Medulla oblongata (tissue), 1 donor: Measurements from ENCODE around the gene ANKS1B.
"Not testable (repeated sequence)": the region's sequence is repeated elsewhere in the genome, so short reads cannot be mapped to it uniquely, and the experiment has no call there.

Experiments used
- DNase-seq: peaks from one replicate; pipeline ENCODE4 v3.0.0-alpha.2; 2015; ENCODE audit errors: extremely low spot score

The ANKS1B gene

GRCh38 chr12:99383258-99383657 lies 601.5 kb downstream of the ANKS1B start:
- DNase-seq, result no peak

GRCh38 chr12:99381992-99382391 lies 602.7 kb downstream of the ANKS1B start:
- no peak for DNase-seq

- DNase-seq, result no peak
Measured at GRCh38 chr12:99380701-99381100, 604.0 kb downstream of the ANKS1B start.

GRCh38 chr12:99374023-99374422 lies 610.7 kb downstream of the ANKS1B start:
- DNase-seq, result no peak

GRCh38 chr12:99372257-99372920 lies 612.3 kb downstream of the ANKS1B start:
- no peak for DNase-seq

GRCh38 chr12:99370421-99371138 lies 614.2 kb downstream of the ANKS1B start:
- no peak for DNase-seq

GRCh38 chr12:99367181-99367580 lies 617.6 kb downstream of the ANKS1B start:
- no peak for DNase-seq

GRCh38 chr12:99352269-99352668 lies 632.5 kb downstream of the ANKS1B start:
- no peak for DNase-seq

GRCh38 chr12:99343960-99344359 lies 640.8 kb downstream of the ANKS1B start:
- DNase-seq, result no peak

GRCh38 chr12:99339663-99340062 lies 645.1 kb downstream of the ANKS1B start:
- DNase-seq, result no peak

- peak; percentile 15 for DNase-seq
Measured at GRCh38 chr12:99334285-99335056, 650.3 kb downstream of the ANKS1B start.

- DNase-seq, result no peak
Measured at GRCh38 chr12:99332936-99333591, 651.7 kb downstream of the ANKS1B start.

- no peak for DNase-seq
Measured at GRCh38 chr12:99330216-99330615, 654.5 kb downstream of the ANKS1B start.

GRCh38 chr12:99321210-99321609 lies 663.5 kb downstream of the ANKS1B start:
- not testable (repeated sequence) for DNase-seq

GRCh38 chr12:99311373-99311772 lies 673.4 kb downstream of the ANKS1B start:
- DNase-seq, result no peak

GRCh38 chr12:99309812-99310211 lies 674.9 kb downstream of the ANKS1B start:
- DNase-seq, result no peak

GRCh38 chr12:99302874-99303273 lies 681.9 kb downstream of the ANKS1B start:
- no peak for DNase-seq

GRCh38 chr12:99287136-99287535 lies 697.6 kb downstream of the ANKS1B start:
- no peak for DNase-seq

- DNase-seq, result no peak
Measured at GRCh38 chr12:99284161-99284560, 700.6 kb downstream of the ANKS1B start.

GRCh38 chr12:99282624-99283023 lies 702.1 kb downstream of the ANKS1B start:
- no peak for DNase-seq

GRCh38 chr12:99282086-99282485 lies 702.6 kb downstream of the ANKS1B start:
- DNase-seq, result no peak

GRCh38 chr12:99281277-99281676 lies 703.5 kb downstream of the ANKS1B start:
- DNase-seq, result no peak
